IPS-NIHi11 (cell line): Measurements from ENCODE around the gene BHMT2.
A peak's percentile ranks its signal among the peaks of the same experiment; 100 is the strongest.

ENCODE experiments used
- DNase-seq: peaks from one replicate; pipeline ENCODE4 v3.0.0; 2012; ENCODE audit warnings: mixed read lengths, low spot score

BHMT2 gene

GRCh38 chr5:79069488-79070349, at the start of gene BHMT2, which contains the start of gene DMGDH:
Gene BHMT2, plus strand, starts transcription at chr5:79069767. Its CDS starts 16 bp downstream, at chr5:79069783.
Gene DMGDH, minus strand, starts transcription at chr5:79069674. Its CDS starts 54 bp downstream, at chr5:79069620.
- DNase-seq: peak; percentile 21

- DNase-seq: peak; percentile 61
These were observed 48.6 kb upstream of the BHMT2 start for GRCh38 chr5:79020861-79021561.

GRCh38 chr5:79021753-79022152, 47.8 kb upstream of the BHMT2 start:
- DNase-seq: no peak

- DNase-seq: no peak
These were observed 46.8 kb upstream of the BHMT2 start for GRCh38 chr5:79022771-79023170.

- no peak for DNase-seq
These were observed 46.2 kb upstream of the BHMT2 start for GRCh38 chr5:79023348-79023747.

GRCh38 chr5:79023947-79024346, 45.6 kb upstream of the BHMT2 start:
- no peak for DNase-seq

- DNase-seq: peak; percentile 74
These were observed 44.5 kb upstream of the BHMT2 start for GRCh38 chr5:79025054-79025472.

- DNase-seq: peak; percentile 12
These were observed 38.7 kb upstream of the BHMT2 start for GRCh38 chr5:79030663-79031484.

- no peak for DNase-seq
These were observed 38.1 kb upstream of the BHMT2 start for GRCh38 chr5:79031485-79031867.

- DNase-seq: no peak
These were observed 37.4 kb upstream of the BHMT2 start for GRCh38 chr5:79032031-79032695.

- DNase-seq: no peak
These were observed 36.8 kb upstream of the BHMT2 start for GRCh38 chr5:79032782-79033181.

GRCh38 chr5:79035237-79035636, 34.3 kb upstream of the BHMT2 start:
- no peak for DNase-seq

- DNase-seq: no peak
These were observed 32.8 kb upstream of the BHMT2 start for GRCh38 chr5:79036769-79037168.

GRCh38 chr5:79042188-79042587, 27.4 kb upstream of the BHMT2 start:
- no peak for DNase-seq

- DNase-seq: no peak
These were observed 22.4 kb upstream of the BHMT2 start for GRCh38 chr5:79047199-79047598.

- DNase-seq: no peak
These were observed 21.1 kb upstream of the BHMT2 start for GRCh38 chr5:79048437-79048836.

- DNase-seq: no peak
These were observed 19.1 kb upstream of the BHMT2 start for GRCh38 chr5:79050498-79050897.

GRCh38 chr5:79053321-79053720, 16.2 kb upstream of the BHMT2 start:
- no peak for DNase-seq

- no peak for DNase-seq
These were observed 14.6 kb upstream of the BHMT2 start for GRCh38 chr5:79055017-79055416.

- DNase-seq: no peak
These were observed 12.7 kb upstream of the BHMT2 start for GRCh38 chr5:79056847-79057246.

GRCh38 chr5:79059674-79060073, 9.9 kb upstream of the BHMT2 start:
- DNase-seq: no peak

GRCh38 chr5:79062436-79062835, 7.1 kb upstream of the BHMT2 start:
- no peak for DNase-seq
